HepG2 (cell line): ENCODE data around the gene NUAK2. TPM values are rescaled to one million over a fixed set of nuclear protein-coding genes. Genes with fewer than 3 reads are reported as not detected.

Experiments
- ATF4 ChIP-seq, 2 experiments: fragments of 450-650 bp in 1 of 2; sonication (generic) in 1 of 2; formaldehyde crosslinking; IDR thresholded peaks; 2 replicates each; pipeline versions ENCODE4 v1.5.0 to v1.8.0; 2020 to 2022; ENCODE audit warnings: mild to moderate bottlenecking in 1 of 2, missing genetic modification reagents in 1 of 2
- ATF7-NPFF ChIP-seq: sonication (generic); formaldehyde crosslinking; IDR thresholded peaks from 2 replicates; pipeline ENCODE4 v1.8.1; 2023; ENCODE audit warnings: mild to moderate bottlenecking, low read depth, missing genetic modification reagents, moderate library complexity
- CAMTA2 ChIP-seq: sonication (generic); formaldehyde crosslinking; IDR thresholded peaks from 2 replicates; pipeline ENCODE4 v1.4.0; 2020; ENCODE audit warnings: mild to moderate bottlenecking, missing genetic modification reagents, borderline replicate concordance
- CHD4 ChIP-seq: fragments of 200-600 bp; sonication (generic); IDR thresholded peaks from 2 replicates; pipeline ENCODE4 v1.7.0; 2017; ENCODE audit warnings: mild to moderate bottlenecking, low read length, borderline replicate concordance
- IKZF5 ChIP-seq: IDR thresholded peaks from 2 replicates; pipeline ENCODE4 v1.6.1; 2018; ENCODE audit warnings: missing genetic modification reagents, mild to moderate bottlenecking, missing compliant biosample characterization
- JUNB ChIP-seq: sonication (generic); formaldehyde crosslinking; IDR thresholded peaks from 2 replicates; pipeline ENCODE4 v1.8.0; 2022; ENCODE audit warnings: missing genetic modification reagents, mild to moderate bottlenecking, borderline replicate concordance
- KMT2A ChIP-seq: sonication (generic); formaldehyde crosslinking; IDR thresholded peaks from 2 replicates; pipeline ENCODE4 v1.4.0; 2020; ENCODE audit warnings: missing genetic modification reagents
- LBX2 ChIP-seq: sonication (generic); formaldehyde crosslinking; IDR thresholded peaks from 2 replicates; pipeline ENCODE4 v1.5.0; 2020; ENCODE audit warnings: missing genetic modification reagents, mild to moderate bottlenecking, borderline replicate concordance
- LCORL ChIP-seq, 2 experiments: fragments of 450-650 bp in 1 of 2; sonication (generic) in 1 of 2; formaldehyde crosslinking in 1 of 2; IDR thresholded peaks; 2 replicates each; pipeline versions ENCODE4 v1.5.0 to v1.6.1; 2017 to 2020; ENCODE audit warnings: antibody characterized with exemption in 1 of 2, missing genetic modification reagents in 1 of 2
- POLR2G ChIP-seq: fragments of 200-400 bp; formaldehyde crosslinking; IDR thresholded peaks from 2 replicates; pipeline ENCODE4 v1.6.1; 2018; ENCODE audit warnings: mild to moderate bottlenecking, low read depth, low read length, moderate library complexity
- REST ChIP-seq, 2 experiments: IDR thresholded peaks; 2 replicates each; pipeline ENCODE4 v1.6.1; 2011 to 2012; ENCODE audit warnings: low read length in 2 of 2, borderline replicate concordance in 1 of 2, low read depth in 1 of 2, mild to moderate bottlenecking in 1 of 2, moderate library complexity in 1 of 2
- SMARCE1 ChIP-seq: fragments of 450-650 bp; IDR thresholded peaks from 2 replicates; pipeline ENCODE4 v1.6.1; 2017; ENCODE audit warnings: borderline replicate concordance
- TBX3 ChIP-seq: fragments of 450-650 bp; IDR thresholded peaks from 2 replicates; pipeline ENCODE4 v1.6.1; 2017; ENCODE audit warnings: antibody characterized with exemption, mild to moderate bottlenecking, inconsistent platforms, borderline replicate concordance
- ZFP90 ChIP-seq: sonication (generic); formaldehyde crosslinking; IDR thresholded peaks from 2 replicates; pipeline ENCODE4 v1.8.0; 2022; ENCODE audit warnings: missing genetic modification reagents, mild to moderate bottlenecking, inconsistent platforms, borderline replicate concordance
- ZNF460 ChIP-seq: sonication (generic); formaldehyde crosslinking; IDR thresholded peaks from 2 replicates; pipeline ENCODE4 v1.5.1; 2020; ENCODE audit warnings: missing genetic modification reagents, mild to moderate bottlenecking, borderline replicate concordance
- ZNF530 ChIP-seq: sonication (generic); formaldehyde crosslinking; IDR thresholded peaks from 2 replicates; pipeline ENCODE4 v1.5.0; 2020; ENCODE audit warnings: low read depth, mild to moderate bottlenecking, missing genetic modification reagents
- ZNF615 ChIP-seq: sonication (generic); formaldehyde crosslinking; IDR thresholded peaks from 2 replicates; pipeline ENCODE4 v1.5.0; 2020; ENCODE audit warnings: mild to moderate bottlenecking, missing genetic modification reagents, borderline replicate concordance
- ZNF816 ChIP-seq: sonication (generic); formaldehyde crosslinking; IDR thresholded peaks from 2 replicates; pipeline ENCODE4 v1.8.0; 2022; ENCODE audit warnings: missing genetic modification reagents, mild to moderate bottlenecking, borderline replicate concordance
- ZNF891 ChIP-seq: sonication (generic); formaldehyde crosslinking; IDR thresholded peaks from 2 replicates; pipeline ENCODE4 v1.5.0; 2020; ENCODE audit warnings: mild to moderate bottlenecking, missing genetic modification reagents
- ZSCAN5A ChIP-seq: sonication (generic); formaldehyde crosslinking; IDR thresholded peaks from 2 replicates; pipeline ENCODE4 v1.8.0; 2022; ENCODE audit warnings: mild to moderate bottlenecking, missing genetic modification reagents, borderline replicate concordance
- ZSCAN9 ChIP-seq: IDR thresholded peaks from 2 replicates; pipeline ENCODE4 v1.6.1; 2016; ENCODE audit warnings: borderline replicate concordance
- polyA plus RNA-seq, 8 experiments: library from polyadenylated mRNA; depleted of rRNA in 3 of 8; stranded (reverse) in 7 of 8; unstranded in 1 of 8; fragments of >200 nt; fragmentation: Illumina TruSeq in 4 of 8; extraction: Trizol in 4 of 8; gene quantifications; 2 replicates each; pipeline versions ENCODE4 v1.2.1 to v1.2.3, GENCODE V29; 2011 to 2016; ENCODE audit warnings: low read depth in 4 of 8, missing spikeins in 1 of 8, mixed read lengths in 1 of 8; ENCODE audit not compliant: insufficient read depth in 1 of 8
- total RNA-seq, 5 experiments: library from RNA; depleted of rRNA; stranded (reverse); fragments of >200 nt; fragmentation: Illumina TruSeq; extraction: Trizol; gene quantifications; 2 replicates each; pipeline ENCODE4 v1.2.3, GENCODE V29; 2016; ENCODE audit warnings: low read depth in 1 of 5

The NUAK2 gene
- total and polyA plus RNA-seq, 2 of the 13 experiments (the other 11 are each of a cell fraction or from before 2014, with no cell fraction given) = 0.75 to 1.1 TPM

GRCh38 chr1:205301205-205301821, 20.2 kb downstream of the NUAK2 start (continued):
- TF ChIP-seq REST (IDR thresholded peaks at IDR 0.05; ENCODE audit: borderline replicate concordance in 1 of 2, low read depth in 1 of 2, low read length in 2 of 2) (no peak), KMT2A (CRISPR knock-in tag) (peak; percentile 41; the same call in 1 of the 2 replicates), LBX2 (no peak), ZNF530 (CRISPR knock-in tag) (no peak), SMARCE1 (no peak), IKZF5 (CRISPR knock-in tag) (peak; percentile 39; the same call in 1 of the 2 replicates), ZNF816 (no peak; the same call in 1 of the 2 replicates), LCORL (IDR thresholded peaks at IDR 0.05) (no peak), LCORL (CRISPR knock-in tag; IDR thresholded peaks at IDR 0.05) (peak; percentile 99), ZFP90 (CRISPR knock-in tag) (no peak), ATF7-NPFF (CRISPR knock-in tag) (0 out of 2 replicates have a peak, but pooled peaks have one; percentile 49), CAMTA2 (CRISPR knock-in tag) (no peak), ZNF891 (0 out of 2 replicates have a peak, but pooled peaks have one; percentile 58), ZSCAN5A (CRISPR knock-in tag) (no peak), JUNB (CRISPR knock-in tag) (no peak), ATF4 (CRISPR knock-in tag; IDR thresholded peaks at IDR 0.05) (no peak), TBX3 (peak; percentile 44; the same call in 1 of the 2 replicates), ZNF460 (CRISPR knock-in tag) (peak; percentile 30; the same call in 1 of the 2 replicates), CHD4 (0 out of 2 replicates have a peak, but pooled peaks have one; percentile 16), ZSCAN9 (CRISPR knock-in tag) (no peak; the same call in 1 of the 2 replicates), ZNF615 (CRISPR knock-in tag) (no peak), POLR2G (no peak)
